A549 (cell line): ENCODE measurements around the gene NRARP.

Experiments used
- CBX8 ChIP-seq: fragments of 200-600 bp; sonication (generic); IDR thresholded peaks from 2 replicates; pipeline ENCODE4 v1.6.1; 2016
- NFE2L2 ChIP-seq: fragments of 150-350 bp; conservative IDR thresholded peaks from 2 replicates; pipeline ENCODE4 v1.6.1; 2014; ENCODE audit warnings: low read length
- PBX3 ChIP-seq: IDR thresholded peaks from 2 replicates; pipeline ENCODE4 v1.6.1; 2012
- RCOR1 ChIP-seq: fragments of 150-350 bp; IDR thresholded peaks from 2 replicates; pipeline ENCODE4 v1.6.1; 2014; ENCODE audit warnings: antibody characterized with exemption, low read length, low read depth
- TF ChIP-seq, protein P1 (sequence below): fragments of >200 bp; sonication (Bioruptor Twin); formaldehyde crosslinking; IDR thresholded peaks from 3 replicates; pipeline ENCODE4 v1.5.1; 2016

- TF ChIP-seq NFE2L2, result no peak
- no peak for TF ChIP-seq CBX8
- TF ChIP-seq PBX3, result no peak
- TF ChIP-seq, protein P1, sequence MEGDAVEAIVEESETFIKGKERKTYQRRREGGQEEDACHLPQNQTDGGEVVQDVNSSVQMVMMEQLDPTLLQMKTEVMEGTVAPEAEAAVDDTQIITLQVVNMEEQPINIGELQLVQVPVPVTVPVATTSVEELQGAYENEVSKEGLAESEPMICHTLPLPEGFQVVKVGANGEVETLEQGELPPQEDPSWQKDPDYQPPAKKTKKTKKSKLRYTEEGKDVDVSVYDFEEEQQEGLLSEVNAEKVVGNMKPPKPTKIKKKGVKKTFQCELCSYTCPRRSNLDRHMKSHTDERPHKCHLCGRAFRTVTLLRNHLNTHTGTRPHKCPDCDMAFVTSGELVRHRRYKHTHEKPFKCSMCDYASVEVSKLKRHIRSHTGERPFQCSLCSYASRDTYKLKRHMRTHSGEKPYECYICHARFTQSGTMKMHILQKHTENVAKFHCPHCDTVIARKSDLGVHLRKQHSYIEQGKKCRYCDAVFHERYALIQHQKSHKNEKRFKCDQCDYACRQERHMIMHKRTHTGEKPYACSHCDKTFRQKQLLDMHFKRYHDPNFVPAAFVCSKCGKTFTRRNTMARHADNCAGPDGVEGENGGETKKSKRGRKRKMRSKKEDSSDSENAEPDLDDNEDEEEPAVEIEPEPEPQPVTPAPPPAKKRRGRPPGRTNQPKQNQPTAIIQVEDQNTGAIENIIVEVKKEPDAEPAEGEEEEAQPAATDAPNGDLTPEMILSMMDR, result no peak
- TF ChIP-seq RCOR1, result no peak
Measured at GRCh38 chr9:137341227-137341626, 39.2 kb upstream of the NRARP start.
